SK-N-SH treated with all-trans-retinoic acid at 6 μM for 48 hours (cell line): ENCODE results near the gene PCDH15.

Experiments
- ARNTL ChIP-seq: fragments of 450-650 bp; formaldehyde crosslinking; IDR thresholded peaks from 2 replicates; pipeline ENCODE4 v1.5.0; 2020; ENCODE audit warnings: low read depth, mild to moderate bottlenecking, moderate library complexity, borderline replicate concordance
- GLIS3 ChIP-seq: fragments of 250-450 bp; sonication (Bioruptor Pico); IDR thresholded peaks from 2 replicates; pipeline ENCODE4 v1.5.0; 2020; ENCODE audit warnings: mild to moderate bottlenecking, moderate library complexity
- TF ChIP-seq, protein P1 (sequence below): fragments of 250-450 bp; sonication (Bioruptor Pico); IDR thresholded peaks from 2 replicates; pipeline ENCODE4 v1.8.0; 2021; ENCODE audit warnings: low read depth, mild to moderate bottlenecking, moderate library complexity, borderline replicate concordance
- TF ChIP-seq, protein P2 (sequence below): fragments of 250-450 bp; sonication (Bioruptor Pico); IDR thresholded peaks from 2 replicates; pipeline ENCODE4 v1.8.0; 2020; ENCODE audit warnings: mild to moderate bottlenecking, moderate library complexity, borderline replicate concordance

GRCh38 chr10:53827261-53827660 lies 973.8 kb downstream of the PCDH15 start:
- TF ChIP-seq ARNTL (CRISPR knock-in tag), result no peak
- TF ChIP-seq, protein P1, sequence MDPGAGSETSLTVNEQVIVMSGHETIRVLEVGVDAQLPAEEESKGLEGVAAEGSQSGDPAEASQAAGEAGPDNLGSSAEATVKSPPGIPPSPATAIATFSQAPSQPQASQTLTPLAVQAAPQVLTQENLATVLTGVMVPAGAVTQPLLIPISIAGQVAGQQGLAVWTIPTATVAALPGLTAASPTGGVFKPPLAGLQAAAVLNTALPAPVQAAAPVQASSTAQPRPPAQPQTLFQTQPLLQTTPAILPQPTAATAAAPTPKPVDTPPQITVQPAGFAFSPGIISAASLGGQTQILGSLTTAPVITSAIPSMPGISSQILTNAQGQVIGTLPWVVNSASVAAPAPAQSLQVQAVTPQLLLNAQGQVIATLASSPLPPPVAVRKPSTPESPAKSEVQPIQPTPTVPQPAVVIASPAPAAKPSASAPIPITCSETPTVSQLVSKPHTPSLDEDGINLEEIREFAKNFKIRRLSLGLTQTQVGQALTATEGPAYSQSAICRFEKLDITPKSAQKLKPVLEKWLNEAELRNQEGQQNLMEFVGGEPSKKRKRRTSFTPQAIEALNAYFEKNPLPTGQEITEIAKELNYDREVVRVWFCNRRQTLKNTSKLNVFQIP (CRISPR knock-in tag), result no peak
- TF ChIP-seq, protein P2, sequence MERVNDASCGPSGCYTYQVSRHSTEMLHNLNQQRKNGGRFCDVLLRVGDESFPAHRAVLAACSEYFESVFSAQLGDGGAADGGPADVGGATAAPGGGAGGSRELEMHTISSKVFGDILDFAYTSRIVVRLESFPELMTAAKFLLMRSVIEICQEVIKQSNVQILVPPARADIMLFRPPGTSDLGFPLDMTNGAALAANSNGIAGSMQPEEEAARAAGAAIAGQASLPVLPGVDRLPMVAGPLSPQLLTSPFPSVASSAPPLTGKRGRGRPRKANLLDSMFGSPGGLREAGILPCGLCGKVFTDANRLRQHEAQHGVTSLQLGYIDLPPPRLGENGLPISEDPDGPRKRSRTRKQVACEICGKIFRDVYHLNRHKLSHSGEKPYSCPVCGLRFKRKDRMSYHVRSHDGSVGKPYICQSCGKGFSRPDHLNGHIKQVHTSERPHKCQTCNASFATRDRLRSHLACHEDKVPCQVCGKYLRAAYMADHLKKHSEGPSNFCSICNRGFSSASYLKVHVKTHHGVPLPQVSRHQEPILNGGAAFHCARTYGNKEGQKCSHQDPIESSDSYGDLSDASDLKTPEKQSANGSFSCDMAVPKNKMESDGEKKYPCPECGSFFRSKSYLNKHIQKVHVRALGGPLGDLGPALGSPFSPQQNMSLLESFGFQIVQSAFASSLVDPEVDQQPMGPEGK (CRISPR knock-in tag), result no peak
- TF ChIP-seq GLIS3, result no peak
